Activated B cell treated with CpG ODN at 0.5 μM for 24 hours (primary cell): ENCODE measurements around the gene DSCAML1. TPM values are rescaled to one million over a fixed set of nuclear protein-coding genes. Genes with fewer than 3 reads are reported as not detected.

ENCODE experiments used
- ATAC-seq: fragments of 200-7000 bp; cut with Tn5 transposase; one replicate; pipeline ENCODE4 v1.10.0; 2021; ENCODE audit warnings: low read depth, mild to moderate bottlenecking, moderate library complexity
- CTCF ChIA-PET: fragments of 350-600 bp; sonication (Branson Sonifier 250); formaldehyde crosslinking; loops from one replicate; lab custom pipeline; 2021; ENCODE audit warnings: antibody characterized with exemption; lab: Charles Lee
- POLR2A ChIA-PET: fragments of 350-600 bp; sonication (Branson Sonifier 250); formaldehyde crosslinking; loops from one replicate; lab custom pipeline; 2021; ENCODE audit warnings: antibody characterized with exemption; lab: Charles Lee
- DNase-seq: peaks from one replicate; pipeline ENCODE4 v3.0.0; 2022
- H3K27ac Mint-ChIP-seq: one replicate; pipeline ENCODE4 v1.8.0; 2020; ENCODE audit warnings: mixed read lengths
- H3K27me3 Mint-ChIP-seq: one replicate; pipeline ENCODE4 v1.8.0; 2021; ENCODE audit warnings: mixed read lengths
- H3K36me3 Mint-ChIP-seq: one replicate; pipeline ENCODE4 v1.8.0; 2021; ENCODE audit warnings: low read depth, mixed read lengths
- H3K4me1 Mint-ChIP-seq: one replicate; pipeline ENCODE4 v1.8.0; 2021; ENCODE audit warnings: mixed read lengths
- H3K4me3 Mint-ChIP-seq: one replicate; pipeline ENCODE4 v1.8.0; 2020; ENCODE audit warnings: mild to moderate bottlenecking, mixed read lengths
- H3K9me3 Mint-ChIP-seq: one replicate; pipeline ENCODE4 v1.8.0; 2020; ENCODE audit warnings: mixed read lengths
- intact Hi-C: fragments of 100-400 bp; cut with micrococcal nuclease; formaldehyde crosslinking; loops from one replicate; pipeline ENCODE4 v1.15.1; 2024
- total RNA-seq: library from RNA; stranded (reverse); gene quantifications from 2 replicates; pipeline ENCODE4 v1.2.3, GENCODE V29; 2022
- TF ChIP-seq, protein P1 (sequence below): fragments of 200-600 bp; IDR thresholded peaks from one replicate; pipeline ENCODE4 v1.8.0; 2022; ENCODE audit warnings: antibody characterized with exemption, mild to moderate bottlenecking

Gene DSCAML1
- total RNA-seq, 1 donor from 2014 or later = 3.6 TPM

DNA sequence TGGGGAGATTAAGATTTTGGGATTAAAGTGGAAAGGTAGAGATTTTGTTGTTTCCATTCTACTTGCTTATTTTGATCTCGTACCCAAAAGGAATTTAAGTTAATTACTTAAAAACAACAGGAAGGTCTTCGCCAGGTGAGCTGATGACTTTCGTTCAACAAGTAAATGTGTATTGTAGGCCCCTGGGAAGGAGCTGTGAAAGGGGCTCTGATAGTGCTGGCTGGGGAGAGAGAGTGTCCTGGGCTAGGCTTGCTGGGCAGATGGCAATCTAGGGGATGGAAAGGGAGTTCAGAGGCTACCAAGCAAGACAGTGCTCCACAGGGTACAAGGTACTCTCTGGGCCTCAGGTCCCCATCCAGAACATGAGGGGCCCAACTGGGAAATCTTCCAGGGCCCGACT is 279.9 kb downstream of the DSCAML1 start:
- TF ChIP-seq, protein P1, sequence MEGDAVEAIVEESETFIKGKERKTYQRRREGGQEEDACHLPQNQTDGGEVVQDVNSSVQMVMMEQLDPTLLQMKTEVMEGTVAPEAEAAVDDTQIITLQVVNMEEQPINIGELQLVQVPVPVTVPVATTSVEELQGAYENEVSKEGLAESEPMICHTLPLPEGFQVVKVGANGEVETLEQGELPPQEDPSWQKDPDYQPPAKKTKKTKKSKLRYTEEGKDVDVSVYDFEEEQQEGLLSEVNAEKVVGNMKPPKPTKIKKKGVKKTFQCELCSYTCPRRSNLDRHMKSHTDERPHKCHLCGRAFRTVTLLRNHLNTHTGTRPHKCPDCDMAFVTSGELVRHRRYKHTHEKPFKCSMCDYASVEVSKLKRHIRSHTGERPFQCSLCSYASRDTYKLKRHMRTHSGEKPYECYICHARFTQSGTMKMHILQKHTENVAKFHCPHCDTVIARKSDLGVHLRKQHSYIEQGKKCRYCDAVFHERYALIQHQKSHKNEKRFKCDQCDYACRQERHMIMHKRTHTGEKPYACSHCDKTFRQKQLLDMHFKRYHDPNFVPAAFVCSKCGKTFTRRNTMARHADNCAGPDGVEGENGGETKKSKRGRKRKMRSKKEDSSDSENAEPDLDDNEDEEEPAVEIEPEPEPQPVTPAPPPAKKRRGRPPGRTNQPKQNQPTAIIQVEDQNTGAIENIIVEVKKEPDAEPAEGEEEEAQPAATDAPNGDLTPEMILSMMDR = no peak
- H3K36me3 Mint-ChIP-seq = no peaks in the 10 kb centered on the region
- no peak for DNase-seq
- H3K4me1 Mint-ChIP-seq = no peaks in the 10 kb centered on the region
- no peak overlapping the region for H3K27ac Mint-ChIP-seq
- intact Hi-C loops = no loop called here
- ChIA-PET POLR2A (no interaction called here), CTCF (no interaction called here)
- no peak for ATAC-seq
- no peak overlapping the region for H3K4me3 Mint-ChIP-seq
- peaks cover 3% of the 10 kb centered on the region for H3K27me3 Mint-ChIP-seq
- no peaks in the 10 kb centered on the region for H3K9me3 Mint-ChIP-seq

DNA sequence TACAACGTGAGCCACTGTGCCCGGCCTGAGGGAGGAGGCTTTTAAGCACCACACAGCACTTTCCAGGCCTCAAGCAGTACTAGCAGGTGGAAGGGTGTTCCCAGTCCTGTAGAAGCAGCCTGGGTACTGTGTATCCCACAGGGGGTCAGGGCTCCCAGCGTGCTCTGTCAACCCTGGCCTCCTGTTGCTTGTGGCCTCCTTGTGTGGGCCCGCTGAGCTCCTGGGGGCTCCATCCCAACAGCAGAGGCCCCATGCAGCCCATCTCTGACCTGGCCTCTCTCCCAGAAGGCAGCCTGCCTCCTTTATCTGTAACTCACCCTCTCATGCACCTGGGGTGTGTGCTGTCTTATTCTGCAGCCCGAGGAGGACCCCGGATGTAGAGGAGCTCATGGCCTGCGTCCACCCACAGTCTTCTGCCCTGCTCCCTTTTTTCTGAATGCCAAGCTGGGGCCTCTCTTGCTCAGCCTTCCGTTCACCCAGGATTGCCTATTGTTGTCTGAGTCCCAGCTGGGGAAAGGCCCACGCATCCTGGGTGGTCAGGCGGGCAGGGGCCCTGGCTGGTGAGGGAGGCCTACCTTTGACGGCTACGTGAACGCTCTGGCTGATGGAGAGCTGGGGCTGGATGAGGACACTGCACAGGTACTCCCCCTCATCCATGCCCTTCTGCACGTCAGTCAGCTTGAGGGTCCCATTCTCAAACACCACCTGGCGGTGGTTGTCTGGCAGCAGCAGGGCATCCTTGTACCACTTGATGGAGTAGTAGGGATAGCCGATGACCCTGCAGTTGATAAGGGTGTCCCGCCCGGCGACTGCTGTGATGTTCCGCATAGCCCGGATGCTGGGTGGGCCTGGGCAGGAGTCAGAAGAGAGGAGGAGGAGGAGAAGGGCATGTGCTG is 280.9 kb downstream of the DSCAML1 start:
- Mint-ChIP-seq H3K27ac (no peak overlapping the region), H3K4me3 (no peak overlapping the region), H3K4me1 (no peaks in the 10 kb centered on the region), H3K27me3 (peaks cover 3% of the 10 kb centered on the region), H3K36me3 (no peaks in the 10 kb centered on the region), H3K9me3 (no peaks in the 10 kb centered on the region)
- ATAC-seq = no peak
- ChIA-PET POLR2A (no interaction called here), CTCF (no interaction called here)
- TF ChIP-seq, protein P1 = no peak
- no peak for DNase-seq
- intact Hi-C loops = no loop called here

DNA sequence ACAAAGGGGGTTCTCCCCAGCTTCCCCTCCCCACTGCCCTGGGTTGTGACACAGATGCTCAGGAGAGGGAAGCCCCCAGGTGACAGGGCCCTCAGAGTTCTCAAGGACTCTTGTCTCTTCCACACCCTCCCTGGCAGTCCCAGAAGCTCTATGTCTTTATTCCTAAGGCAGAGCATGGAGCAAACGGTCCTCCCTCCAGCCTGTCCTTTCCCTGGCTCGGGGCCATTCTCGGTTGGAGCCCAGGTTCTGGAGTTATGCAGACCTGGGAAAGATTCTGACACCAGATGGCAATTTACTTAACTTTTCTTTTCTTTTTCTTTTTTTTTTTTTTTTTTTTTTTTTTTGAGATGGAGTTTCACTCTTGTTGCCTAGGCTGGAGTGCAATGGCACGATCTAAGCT is 282.8 kb downstream of the DSCAML1 start:
- POLR2A ChIA-PET = no interaction called here
- no peaks in the 10 kb centered on the region for H3K9me3 Mint-ChIP-seq
- H3K4me3 Mint-ChIP-seq = no peak overlapping the region
- TF ChIP-seq, protein P1 = no peak
- H3K4me1 Mint-ChIP-seq = no peaks in the 10 kb centered on the region
- intact Hi-C loops = no loop called here
- no peaks in the 10 kb centered on the region for H3K36me3 Mint-ChIP-seq
- DNase-seq (no peak), ATAC-seq (no peak)
- peaks cover 3% of the 10 kb centered on the region for H3K27me3 Mint-ChIP-seq
- H3K27ac Mint-ChIP-seq = no peak overlapping the region
- CTCF ChIA-PET = no interaction called here

DNA sequence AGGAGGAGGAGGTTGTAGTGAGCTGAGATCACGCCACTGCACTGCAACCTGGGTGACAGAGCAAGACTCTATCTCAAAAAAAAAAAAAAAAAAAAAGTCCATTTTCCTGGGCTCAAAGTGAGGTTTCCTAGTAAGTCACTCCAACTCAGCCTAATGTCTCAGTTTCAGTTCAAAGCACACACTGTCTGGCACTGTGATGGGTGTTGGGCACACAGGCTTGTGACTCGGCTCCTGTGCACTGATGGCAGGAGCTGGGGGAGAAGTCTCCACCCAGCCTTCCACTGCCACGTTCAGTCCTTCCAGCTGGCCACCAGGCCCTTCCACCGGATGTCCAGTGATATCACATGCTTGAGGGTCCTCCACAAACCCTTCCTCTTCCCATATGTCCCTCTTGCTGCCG is 283.4 kb downstream of the DSCAML1 start:
- peaks cover 3% of the 10 kb centered on the region for H3K27me3 Mint-ChIP-seq
- TF ChIP-seq, protein P1 = no peak
- H3K9me3 Mint-ChIP-seq = no peaks in the 10 kb centered on the region
- DNase-seq (no peak), ATAC-seq (no peak)
- H3K36me3 Mint-ChIP-seq = no peaks in the 10 kb centered on the region
- no peak overlapping the region for H3K27ac Mint-ChIP-seq
- ChIA-PET CTCF (no interaction called here), POLR2A (interaction anchor here (0.8 kb wide), 1 partner anchor 123 kb away, joined by 6 read pairs; no protein-coding TSS in a partner anchor)
- H3K4me1 Mint-ChIP-seq = no peaks in the 10 kb centered on the region
- intact Hi-C loops = no loop called here
- no peak overlapping the region for H3K4me3 Mint-ChIP-seq

DNA sequence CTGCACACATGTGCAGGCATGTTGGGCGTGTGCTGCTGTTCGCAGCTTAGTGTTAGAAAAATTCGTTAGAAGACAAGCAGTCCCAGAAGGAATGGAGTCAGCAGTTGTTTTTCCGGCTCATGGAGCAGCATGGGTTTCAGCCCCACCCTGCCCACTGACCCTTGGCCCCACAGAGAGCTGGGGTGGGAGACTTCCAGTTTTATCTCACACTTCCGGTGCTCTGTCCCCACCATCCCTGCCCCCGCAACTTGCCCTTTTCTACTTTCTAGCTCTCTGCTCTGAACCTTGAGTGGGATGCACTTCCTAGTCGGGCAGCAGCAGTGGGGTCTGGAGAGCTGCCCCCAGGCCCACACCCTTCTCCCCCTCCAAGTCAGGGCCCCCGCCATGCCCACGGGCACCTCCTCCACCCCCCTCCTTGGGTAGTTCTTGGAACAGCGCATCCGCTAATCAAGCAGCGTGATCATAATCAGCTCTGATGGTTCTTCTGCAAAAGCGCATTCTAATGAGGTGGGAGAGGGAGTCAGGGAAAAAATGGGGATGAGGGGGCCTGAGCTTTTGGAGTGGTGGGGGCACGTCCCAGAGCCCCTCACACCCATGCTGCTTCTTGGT is 285.0 kb downstream of the DSCAML1 start:
- ChIA-PET CTCF (no interaction called here), POLR2A (no interaction called here)
- Mint-ChIP-seq H3K4me1 (no peaks in the 10 kb centered on the region), H3K27ac (no peak overlapping the region), H3K9me3 (no peaks in the 10 kb centered on the region), H3K27me3 (peaks cover 3% of the 10 kb centered on the region), H3K4me3 (no peak overlapping the region), H3K36me3 (no peaks in the 10 kb centered on the region)
- intact Hi-C loops = no loop called here
- TF ChIP-seq, protein P1 = no peak
- DNase-seq = no peak
- no peak for ATAC-seq
